ENCODE data around the gene FBXL16.

- TF ChIP-seq EP300 (IDR thresholded peaks at IDR 0.05; ENCODE audit: borderline replicate concordance) (no peak), MAX (IDR thresholded peaks at IDR 0.05) (no peak), EGR1 (IDR thresholded peaks at IDR 0.05) (no peak), TAF1 (IDR thresholded peaks at IDR 0.05; ENCODE audit: low read depth) (no peak), FOXM1 (IDR thresholded peaks at IDR 0.05; ENCODE audit: borderline replicate concordance, low read depth) (no peak)
Measured at GRCh38 chr16:654034-654433, 51.6 kb downstream of the FBXL16 start.

All from Ishikawa (cell line).